Neuronal stem cell (in vitro differentiated cells): ENCODE results near the gene RNMT.

Experiments used
- DNase-seq: peaks from one replicate; pipeline ENCODE4 v3.0.0-alpha.2; 2013; ENCODE audit warnings: low spot score
- H2AFZ ChIP-seq: one replicate; pipeline ENCODE4 v1.6.1; 2013; ENCODE audit warnings: mild to moderate bottlenecking, low read length, inconsistent platforms
- H2AK5ac ChIP-seq: 2 replicates; pipeline ENCODE4 v1.6.1; 2013; ENCODE audit warnings: low read depth, mild to moderate bottlenecking, inconsistent platforms, low read length, moderate library complexity, mixed read lengths
- H2BK120ac ChIP-seq: 2 replicates; pipeline ENCODE4 v1.6.1; 2013; ENCODE audit warnings: low read depth, mild to moderate bottlenecking, inconsistent platforms, low read length, moderate library complexity, mixed read lengths
- H2BK12ac ChIP-seq: one replicate; pipeline ENCODE4 v1.6.1; 2013; ENCODE audit warnings: low read length, inconsistent platforms
- H2BK15ac ChIP-seq: 2 replicates; pipeline ENCODE4 v1.6.1; 2013; ENCODE audit warnings: mild to moderate bottlenecking, low read length, inconsistent platforms, mixed read lengths
- H2BK5ac ChIP-seq: one replicate; pipeline ENCODE4 v1.6.1; 2013; ENCODE audit warnings: inconsistent platforms, mild to moderate bottlenecking, low read length, moderate library complexity
- H3K14ac ChIP-seq: one replicate; pipeline ENCODE4 v1.6.1; 2013; ENCODE audit warnings: low read length, inconsistent platforms
- H3K18ac ChIP-seq: 2 replicates; pipeline ENCODE4 v1.6.1; 2013; ENCODE audit warnings: low read length, inconsistent platforms
- H3K23ac ChIP-seq: 2 replicates; pipeline ENCODE4 v1.6.1; 2013; ENCODE audit warnings: low read depth, mild to moderate bottlenecking, mixed read lengths, low read length, inconsistent platforms; ENCODE audit not compliant: poor library complexity
- H3K27ac ChIP-seq: replicated peaks from 3 replicates; pipeline ENCODE4 v1.5.1; 2013; ENCODE audit warnings: low read length, inconsistent platforms
- H3K27me3 ChIP-seq, 3 experiments: 2 replicates each; pipeline ENCODE4 v1.6.1; 2013; ENCODE audit warnings: low read length in 3 of 3, mild to moderate bottlenecking in 2 of 3, inconsistent platforms in 1 of 3, low read depth in 1 of 3, mixed read lengths in 1 of 3, moderate library complexity in 1 of 3; ENCODE audit not compliant: control insufficient read depth in 3 of 3, insufficient read depth in 3 of 3
- H3K36me3 ChIP-seq, 2 donors: replicated peaks in 1 of 2; 2 replicates each; pipeline ENCODE4 v1.6.1; 2013; ENCODE audit warnings: low read length in 2 of 2; ENCODE audit not compliant: control insufficient read depth in 2 of 2, insufficient read depth in 2 of 2
- H3K4ac ChIP-seq: 2 replicates; pipeline ENCODE4 v1.6.1; 2013; ENCODE audit warnings: inconsistent platforms, mild to moderate bottlenecking, low read length, moderate library complexity
- H3K4me1 ChIP-seq, 2 donors: 1 replicate in 1 of 2; 2 replicates in 1 of 2; pipeline ENCODE4 v1.6.1; 2013; ENCODE audit warnings: low read length in 2 of 2, low read depth in 1 of 2; ENCODE audit not compliant: control insufficient read depth in 2 of 2, insufficient read depth in 1 of 2
- H3K4me2 ChIP-seq: one replicate; pipeline ENCODE4 v1.6.1; 2013; ENCODE audit warnings: mild to moderate bottlenecking, low read length, inconsistent platforms; ENCODE audit not compliant: insufficient read depth, poor library complexity, severe bottlenecking
- H3K4me3 ChIP-seq, 2 donors: 2 replicates each; pipeline ENCODE4 v1.5.1; 2013; ENCODE audit warnings: low read length in 2 of 2, mild to moderate bottlenecking in 2 of 2, inconsistent platforms in 1 of 2, moderate library complexity in 1 of 2
- H3K79me1 ChIP-seq: one replicate; pipeline ENCODE4 v1.6.1; 2013; ENCODE audit warnings: low read depth, mild to moderate bottlenecking, inconsistent platforms, low read length, moderate library complexity
- H3K9ac ChIP-seq: one replicate; pipeline ENCODE4 v1.6.1; 2013; ENCODE audit warnings: mild to moderate bottlenecking, low read depth, low read length, inconsistent platforms; ENCODE audit not compliant: poor library complexity
- H3K9me3 ChIP-seq, 2 donors: replicated peaks in 1 of 2; 2 replicates each; pipeline versions ENCODE3 to v1.6.1; 2013; ENCODE audit warnings: low read length in 2 of 2, mild to moderate bottlenecking in 2 of 2, inconsistent platforms in 1 of 2, low read depth in 1 of 2, mixed read lengths in 1 of 2, moderate library complexity in 1 of 2; ENCODE audit not compliant: control insufficient read depth in 2 of 2, insufficient read depth in 1 of 2
- H4K8ac ChIP-seq: one replicate; pipeline ENCODE4 v1.6.1; 2013; ENCODE audit warnings: low read depth, mild to moderate bottlenecking, inconsistent platforms, low read length, moderate library complexity
- H4K91ac ChIP-seq: one replicate; pipeline ENCODE4 v1.6.1; 2013; ENCODE audit warnings: low read length, low read depth, mild to moderate bottlenecking, inconsistent platforms; ENCODE audit not compliant: poor library complexity
- WGBS, 2 donors: extraction: QIAGEN DNeasy Blood & Tissue Kit; methylation state at CpG; one replicate each; pipeline ENCODE4 v1.1.7; 2013; ENCODE audit warnings: missing lambda C conversion rate in 2 of 2, mixed read lengths in 1 of 2; ENCODE audit not compliant: insufficient read length in 2 of 2, insufficient replicate concordance in 1 of 2; ENCODE audit errors: extremely low coverage in 2 of 2; 5-methylcytosine and 5-hydroxymethylcytosine counted together

The RNMT gene

DNA sequence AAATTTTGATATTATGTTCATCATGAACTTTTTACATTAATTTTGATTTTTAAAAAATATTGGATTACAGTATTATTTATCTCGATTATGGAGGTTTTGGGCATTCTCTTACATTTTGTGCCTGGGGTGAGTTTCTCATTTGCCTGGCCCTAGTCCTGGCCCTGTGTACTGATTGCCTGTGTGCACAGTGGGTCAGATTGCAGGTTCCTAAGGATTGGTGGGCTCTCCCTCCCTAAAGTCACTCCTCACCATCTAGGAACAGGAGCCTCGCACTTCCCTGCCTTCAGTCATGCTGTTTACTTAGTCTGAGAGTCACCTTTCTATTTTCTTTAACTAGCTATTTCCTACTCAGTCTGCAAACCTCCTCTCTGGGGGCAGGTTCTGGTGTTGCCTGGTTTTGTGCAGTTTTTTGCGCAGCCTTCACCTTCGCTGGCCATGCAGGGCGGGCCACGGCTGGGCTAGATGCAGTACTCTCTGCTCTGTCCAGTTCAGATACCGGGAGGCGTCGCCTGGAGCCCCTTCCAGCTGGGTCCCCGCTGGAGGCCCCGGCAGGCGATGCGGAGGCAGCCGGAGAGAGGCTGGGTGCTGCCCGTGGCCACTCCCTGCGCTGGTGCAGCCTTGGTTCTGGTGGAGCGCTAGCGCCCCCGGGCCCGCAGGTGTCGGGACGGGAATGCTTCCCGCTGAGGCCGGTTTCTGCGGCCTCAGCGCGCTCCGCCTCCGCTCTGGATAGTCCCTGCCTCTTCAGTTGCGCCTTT, 74.2 kb downstream of the RNMT start:
- H2AFZ ChIP-seq: peak overlapping the region; percentile 88
- no peak overlapping the region for H4K8ac ChIP-seq
- no peaks in the 10 kb centered on the region for H3K36me3 ChIP-seq
- no peaks in the 10 kb centered on the region for H3K79me1 ChIP-seq
- no peak overlapping the region for H3K14ac ChIP-seq
- no peak overlapping the region for H2BK12ac ChIP-seq
- H2BK120ac ChIP-seq: no peak overlapping the region
- no CpG with 5 or more reads among the region's 30 CpGs for WGBS, 2 donors
- no peak overlapping the region for H2AK5ac ChIP-seq
- peak overlapping the region; percentile 40 for H3K18ac ChIP-seq
- H3K27ac ChIP-seq: no peak overlapping the region
- no peak overlapping the region for H3K9ac ChIP-seq
- no peak overlapping the region for H3K23ac ChIP-seq
- no peak overlapping the region for H3K4ac ChIP-seq
- H3K4me2 ChIP-seq: peak overlapping the region; percentile 70
- H3K4me3 ChIP-seq: peak overlapping the region; percentile 3 to 72
- H2BK5ac ChIP-seq: no peak overlapping the region
- H3K4me1 ChIP-seq: peaks cover 4 to 6% of the 10 kb centered on the region in 2 donors
- H2BK15ac ChIP-seq: no peak overlapping the region
- H3K9me3 ChIP-seq: no peaks in the 10 kb centered on the region
- no peak overlapping the region for H4K91ac ChIP-seq
- peaks cover 0 to 41% (median 0%) of the 10 kb centered on the region in 3 experiments for H3K27me3 ChIP-seq
- peak; percentile 32 for DNase-seq

- no CpG with 5 or more reads among the region's 15 CpGs for WGBS, 2 donors
- Histone ChIP-seq H3K4me3 (peak overlapping the region; percentile 3 to 72), H3K4me2 (peak overlapping the region; percentile 70), H2BK120ac (no peak overlapping the region), H3K9me3 (no peaks in the 10 kb centered on the region), H3K18ac (no peak overlapping the region), H3K27me3 (peaks cover 0 to 41% (median 0%) of the 10 kb centered on the region in 3 experiments), H3K36me3 (no peaks in the 10 kb centered on the region), H3K4ac (no peak overlapping the region), H3K79me1 (no peaks in the 10 kb centered on the region), H3K27ac (no peak overlapping the region), H2AFZ (peak overlapping the region; percentile 88), H2AK5ac (no peak overlapping the region), H2BK5ac (no peak overlapping the region), H3K9ac (no peak overlapping the region), H3K23ac (no peak overlapping the region), H2BK15ac (no peak overlapping the region), H3K4me1 (peaks cover 4 to 6% of the 10 kb centered on the region in 2 donors), H4K8ac (no peak overlapping the region), H4K91ac (no peak overlapping the region), H2BK12ac (no peak overlapping the region), H3K14ac (no peak overlapping the region)
- DNase-seq: no peak
Measured at GRCh38 chr18:13801260-13801601, 74.8 kb downstream of the RNMT start.

DNA sequence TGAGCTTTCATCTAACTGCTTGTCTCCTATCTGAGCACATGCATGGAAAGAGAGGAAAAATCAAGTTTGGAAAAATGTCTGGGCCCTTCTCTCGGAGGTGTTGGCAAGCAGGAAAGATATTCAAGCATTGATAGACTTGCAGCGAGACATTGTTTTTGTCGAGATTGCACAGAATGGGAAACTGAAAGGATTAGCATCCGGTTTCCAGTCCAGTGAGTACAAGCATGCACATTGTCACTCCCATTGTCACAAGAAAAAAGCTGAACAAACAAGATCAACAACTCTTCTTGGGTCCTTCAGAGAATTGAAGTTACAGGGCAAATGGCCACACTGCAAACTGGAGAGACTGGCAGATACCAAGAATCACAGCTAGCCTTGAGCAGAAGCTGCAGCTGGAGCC, 77.8 kb downstream of the RNMT start:
- Histone ChIP-seq H3K4ac (no peak overlapping the region), H2BK5ac (no peak overlapping the region), H3K27ac (no peak overlapping the region), H2BK120ac (no peak overlapping the region), H2AK5ac (no peak overlapping the region), H3K18ac (no peak overlapping the region), H3K4me1 (peaks cover 0 to 4% of the 10 kb centered on the region in 2 donors), H3K4me3 (no peak overlapping the region), H3K9me3 (no peaks in the 10 kb centered on the region), H3K4me2 (no peak overlapping the region), H4K8ac (no peak overlapping the region), H3K27me3 (peaks cover 0 to 33% (median 0%) of the 10 kb centered on the region in 3 experiments), H2BK12ac (no peak overlapping the region), H3K79me1 (no peaks in the 10 kb centered on the region), H3K23ac (no peak overlapping the region), H3K9ac (no peak overlapping the region), H3K36me3 (no peaks in the 10 kb centered on the region), H3K14ac (no peak overlapping the region), H2AFZ (no peak overlapping the region), H4K91ac (no peak overlapping the region), H2BK15ac (no peak overlapping the region)
- no CpG with 5 or more reads among the region's 4 CpGs for whole genome bisulfite sequencing, 2 donors
- no peak for DNase-seq

- H2BK5ac ChIP-seq: no peak overlapping the region
- no peak for DNase-seq
- no peak overlapping the region for H3K23ac ChIP-seq
- H2AFZ ChIP-seq: no peak overlapping the region
- H2BK12ac ChIP-seq: no peak overlapping the region
- H4K91ac ChIP-seq: no peak overlapping the region
- H3K4ac ChIP-seq: no peak overlapping the region
- H3K4me3 ChIP-seq: no peak overlapping the region
- H2BK15ac ChIP-seq: no peak overlapping the region
- H3K9ac ChIP-seq: no peak overlapping the region
- no peak overlapping the region for H3K4me2 ChIP-seq
- H3K4me1 ChIP-seq: peaks cover 0 to 4% of the 10 kb centered on the region in 2 donors
- H3K9me3 ChIP-seq: no peaks in the 10 kb centered on the region
- no peak overlapping the region for H3K18ac ChIP-seq
- no peaks in the 10 kb centered on the region for H3K36me3 ChIP-seq
- no peaks in the 10 kb centered on the region for H3K79me1 ChIP-seq
- peaks cover 0 to 5% (median 0%) of the 10 kb centered on the region in 3 experiments for H3K27me3 ChIP-seq
- no CpG with 5 or more reads among the region's 8 CpGs for WGBS, 2 donors
- H2BK120ac ChIP-seq: no peak overlapping the region
- H3K27ac ChIP-seq: no peak overlapping the region
- H3K14ac ChIP-seq: no peak overlapping the region
- no peak overlapping the region for H2AK5ac ChIP-seq
- H4K8ac ChIP-seq: no peak overlapping the region
Measured at GRCh38 chr18:13808294-13809042, 82.0 kb downstream of the RNMT start.
